Measurements from ENCODE around the gene IGIP. TPM values are rescaled to one million over a fixed set of nuclear protein-coding genes. Genes with fewer than 3 reads are reported as not detected.

Gene IGIP
- polyA plus RNA-seq, 1 donor (not counting 4 experiments of a cell fraction or from before 2014, with no cell fraction given): 1.5 TPM

GRCh38 chr5:140133514-140134167 lies 7.9 kb downstream of the IGIP start:
- Histone ChIP-seq H3K36me3 (ENCODE audit: control insufficient read depth in 2 of 2, extremely low read depth in 1 of 2, insufficient read depth in 2 of 2, low read length in 2 of 2) (no peaks in the 10 kb centered on the region), H3K27ac (ENCODE audit: control insufficient read depth, insufficient read depth, low read length) (no peak overlapping the region), H3K27me3 (ENCODE audit: control insufficient read depth, extremely low read depth, insufficient read depth, low read length) (no peaks in the 10 kb centered on the region), H3K4me3 (ENCODE audit: control insufficient read depth in 2 of 3, extremely low read depth in 1 of 3, insufficient read depth in 2 of 3, low read depth in 1 of 3, low read length in 3 of 3) (no peak overlapping the region), H3K9me3 (ENCODE audit: control insufficient read depth, low read depth, low read length) (no peaks in the 10 kb centered on the region), H3K9me1 (ENCODE audit: control insufficient read depth, extremely low read depth, insufficient read depth, low read length) (no peaks in the 10 kb centered on the region), H3K9ac (ENCODE audit: control insufficient read depth, extremely low read depth, insufficient read depth, low read length) (no peak overlapping the region), H3K4me2 (ENCODE audit: control insufficient read depth, extremely low read depth, insufficient read depth, low read depth, low read length) (no peak overlapping the region), H2AFZ (ENCODE audit: control insufficient read depth, low read length) (no peak overlapping the region), H3K79me2 (ENCODE audit: control insufficient read depth, insufficient read depth, low read length) (no peaks in the 10 kb centered on the region), H4K20me1 (ENCODE audit: control insufficient read depth, extremely low read depth, insufficient read depth, low read length) (no peaks in the 10 kb centered on the region), H3K4me1 (ENCODE audit: control insufficient read depth, extremely low read depth, insufficient read depth, low read length) (peaks cover 18% of the 10 kb centered on the region)
- FAIRE-seq (no peak), DNase-seq (ENCODE audit: low read depth, low spot score) (no peak)
- dilution Hi-C loops (cut with MboI; ENCODE audit: extremely low pct_ligation_motif_present, low sequenced_read_pairs): no loop called here
- TF ChIP-seq EZH2 (IDR thresholded peaks at IDR 0.05; ENCODE audit: low read length) (no peak), CTCF (optimal IDR thresholded peaks at IDR 0.05 in 1 of 3, IDR thresholded peaks at IDR 0.05 in 1 of 3, conservative IDR thresholded peaks at IDR 0.05 in 1 of 3; ENCODE audit: extremely low read depth in 1 of 3, insufficient read depth in 2 of 3, low read length in 3 of 3) (no peak)

- Histone ChIP-seq H2AFZ (ENCODE audit: control insufficient read depth, low read length) (no peak overlapping the region), H3K36me3 (ENCODE audit: control insufficient read depth in 2 of 2, extremely low read depth in 1 of 2, insufficient read depth in 2 of 2, low read length in 2 of 2) (no peaks in the 10 kb centered on the region), H3K4me1 (ENCODE audit: control insufficient read depth, extremely low read depth, insufficient read depth, low read length) (peaks cover 18% of the 10 kb centered on the region), H3K27ac (ENCODE audit: control insufficient read depth, insufficient read depth, low read length) (no peak overlapping the region), H3K4me3 (ENCODE audit: control insufficient read depth in 2 of 3, extremely low read depth in 1 of 3, insufficient read depth in 2 of 3, low read depth in 1 of 3, low read length in 3 of 3) (no peak overlapping the region), H3K9me3 (ENCODE audit: control insufficient read depth, low read depth, low read length) (no peaks in the 10 kb centered on the region), H3K9me1 (ENCODE audit: control insufficient read depth, extremely low read depth, insufficient read depth, low read length) (no peaks in the 10 kb centered on the region), H3K27me3 (ENCODE audit: control insufficient read depth, extremely low read depth, insufficient read depth, low read length) (no peaks in the 10 kb centered on the region), H3K9ac (ENCODE audit: control insufficient read depth, extremely low read depth, insufficient read depth, low read length) (no peak overlapping the region), H3K4me2 (ENCODE audit: control insufficient read depth, extremely low read depth, insufficient read depth, low read depth, low read length) (no peak overlapping the region), H3K79me2 (ENCODE audit: control insufficient read depth, insufficient read depth, low read length) (no peaks in the 10 kb centered on the region), H4K20me1 (ENCODE audit: control insufficient read depth, extremely low read depth, insufficient read depth, low read length) (no peaks in the 10 kb centered on the region)
- DNase-seq (ENCODE audit: low read depth, low spot score): no peak
- no peak for FAIRE-seq
- TF ChIP-seq EZH2 (IDR thresholded peaks at IDR 0.05; ENCODE audit: low read length) (no peak), CTCF (optimal IDR thresholded peaks at IDR 0.05 in 1 of 3, IDR thresholded peaks at IDR 0.05 in 1 of 3, conservative IDR thresholded peaks at IDR 0.05 in 1 of 3; ENCODE audit: extremely low read depth in 1 of 3, insufficient read depth in 2 of 3, low read length in 3 of 3) (no peak)
- dilution Hi-C loops (cut with MboI; ENCODE audit: extremely low pct_ligation_motif_present, low sequenced_read_pairs): no loop called here
Measured at GRCh38 chr5:140134277-140134935, 8.7 kb downstream of the IGIP start.
